ENCODE data around the gene FOXJ2.

FOXJ2 gene

DNA sequence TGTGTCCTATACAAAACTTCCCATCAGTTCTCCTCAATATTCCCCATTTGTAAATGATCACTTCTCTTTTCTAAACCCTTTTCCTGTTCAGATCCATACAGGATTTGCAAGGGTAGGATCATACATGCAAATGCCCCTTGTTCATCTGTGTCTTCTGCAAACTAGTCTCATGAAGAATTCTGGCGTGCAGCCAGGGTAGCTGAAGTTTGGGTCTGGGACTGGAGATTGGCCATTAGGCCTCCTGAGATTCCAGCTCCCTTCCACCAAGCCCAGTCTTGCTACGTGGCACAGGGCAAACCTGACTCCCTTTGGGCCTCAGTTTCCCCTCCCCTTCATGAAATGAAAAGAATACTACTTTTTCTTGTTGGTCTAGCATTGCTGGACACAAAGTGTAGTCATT is 22.3 kb downstream of the FOXJ2 start:
- peaks cover 27 to 57% of the 10 kb centered on the region in 2 experiments for H3K36me3 ChIP-seq (ENCODE audit: control insufficient read depth in 1 of 2, insufficient read depth in 2 of 2, low read depth in 1 of 2, low read length in 2 of 2)
- no peak for DNase-seq
- H3K4me1 ChIP-seq (ENCODE audit: control insufficient read depth, insufficient read depth, low read depth, low read length), result no peaks in the 10 kb centered on the region
- H3K4me2 ChIP-seq (ENCODE audit: low read length, poor library complexity, severe bottlenecking), result no peak overlapping the region
- H3K18ac ChIP-seq (ENCODE audit: low read depth in 1 of 2, low read length in 2 of 2), result no peak overlapping the region
- WGBS, result 100% methylated on average over 2 of the region's 2 CpGs
- no peak overlapping the region for H4K91ac ChIP-seq (ENCODE audit: low read length)
- no peak overlapping the region for H2BK5ac ChIP-seq (ENCODE audit: low read depth, low read length, poor library complexity, severe bottlenecking)
- no peaks in the 10 kb centered on the region for H3K27me3 ChIP-seq (ENCODE audit: control insufficient read depth in 1 of 2, insufficient read depth in 1 of 2, low read length in 2 of 2)
- no peak overlapping the region for H2BK12ac ChIP-seq (ENCODE audit: low read length in 2 of 2)
- no peak overlapping the region for H2BK120ac ChIP-seq (ENCODE audit: low read depth, low read length)
- no peak overlapping the region for H4K8ac ChIP-seq (ENCODE audit: low read length)
- peaks cover 2% of the 10 kb centered on the region for H3K79me1 ChIP-seq (replicated peaks; ENCODE audit: low read length, poor library complexity, severe bottlenecking)
- no peak overlapping the region for H3K27ac ChIP-seq (ENCODE audit: low read length, poor library complexity, severe bottlenecking)
- H3K9me3 ChIP-seq (ENCODE audit: control insufficient read depth, low read length), result no peaks in the 10 kb centered on the region
- H2AFZ ChIP-seq (ENCODE audit: low read depth, low read length), result no peak overlapping the region
- H3K14ac ChIP-seq (ENCODE audit: low read length in 2 of 2), result no peak overlapping the region
- H3K9ac ChIP-seq (ENCODE audit: low read length), result no peak overlapping the region
- H3K23ac ChIP-seq (ENCODE audit: low read length in 2 of 2), result no peak overlapping the region
- no peak overlapping the region for H3K4me3 ChIP-seq (ENCODE audit: insufficient read depth in 1 of 2, low read depth in 1 of 2, low read length in 2 of 2)
- H2BK15ac ChIP-seq (ENCODE audit: low read depth, poor library complexity, severe bottlenecking), result no peak overlapping the region
- no peak overlapping the region for H2AK5ac ChIP-seq (ENCODE audit: low read length, severe bottlenecking)
- no peak overlapping the region for H3K4ac ChIP-seq (ENCODE audit: low read depth in 1 of 2, low read length in 2 of 2)

DNA sequence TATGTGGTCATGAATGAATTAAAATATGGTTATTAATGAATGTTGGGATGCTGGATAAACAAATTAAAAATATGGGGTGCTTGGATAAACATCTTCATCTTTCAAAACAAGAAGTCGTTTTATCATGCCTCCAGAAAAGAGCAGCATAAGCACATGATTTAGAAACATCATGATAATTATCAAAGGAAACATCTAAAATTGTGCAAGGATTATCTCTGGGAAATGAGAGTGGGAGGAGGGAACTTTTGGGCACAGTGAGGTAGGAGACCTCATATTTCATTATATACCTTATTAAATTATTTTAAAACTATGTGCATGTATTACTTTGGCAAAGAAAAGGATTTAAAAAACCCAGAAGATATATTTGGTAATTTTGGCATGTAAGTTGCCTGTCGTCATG is 24.8 kb downstream of the FOXJ2 start:
- no peaks in the 10 kb centered on the region for H3K79me1 ChIP-seq (replicated peaks; ENCODE audit: low read length, poor library complexity, severe bottlenecking)
- H3K9ac ChIP-seq (ENCODE audit: low read length), result peak overlapping the region; percentile 20
- H3K23ac ChIP-seq (ENCODE audit: low read length in 2 of 2), result no peak overlapping the region
- H2BK15ac ChIP-seq (ENCODE audit: low read depth, poor library complexity, severe bottlenecking), result no peak overlapping the region
- H3K27ac ChIP-seq (ENCODE audit: low read length, poor library complexity, severe bottlenecking), result no peak overlapping the region
- H3K9me3 ChIP-seq (ENCODE audit: control insufficient read depth, low read length), result no peaks in the 10 kb centered on the region
- peaks cover 14 to 34% of the 10 kb centered on the region in 2 experiments for H3K36me3 ChIP-seq (ENCODE audit: control insufficient read depth in 1 of 2, insufficient read depth in 2 of 2, low read depth in 1 of 2, low read length in 2 of 2)
- no peak overlapping the region for H2BK12ac ChIP-seq (ENCODE audit: low read length in 2 of 2)
- no peaks in the 10 kb centered on the region for H3K27me3 ChIP-seq (ENCODE audit: control insufficient read depth in 1 of 2, insufficient read depth in 1 of 2, low read length in 2 of 2)
- H2AFZ ChIP-seq (ENCODE audit: low read depth, low read length), result no peak overlapping the region
- H4K8ac ChIP-seq (ENCODE audit: low read length), result no peak overlapping the region
- no peaks in the 10 kb centered on the region for H3K4me1 ChIP-seq (ENCODE audit: control insufficient read depth, insufficient read depth, low read depth, low read length)
- no peak overlapping the region for H3K14ac ChIP-seq (ENCODE audit: low read length in 2 of 2)
- H2BK120ac ChIP-seq (ENCODE audit: low read depth, low read length), result no peak overlapping the region
- H4K91ac ChIP-seq (ENCODE audit: low read length), result no peak overlapping the region
- no peak for DNase-seq
- no peak overlapping the region for H3K4ac ChIP-seq (ENCODE audit: low read depth in 1 of 2, low read length in 2 of 2)
- H2BK5ac ChIP-seq (ENCODE audit: low read depth, low read length, poor library complexity, severe bottlenecking), result no peak overlapping the region
- no peak overlapping the region for H2AK5ac ChIP-seq (ENCODE audit: low read length, severe bottlenecking)
- H3K4me3 ChIP-seq (ENCODE audit: insufficient read depth in 1 of 2, low read depth in 1 of 2, low read length in 2 of 2), result no peak overlapping the region
- H3K18ac ChIP-seq (ENCODE audit: low read depth in 1 of 2, low read length in 2 of 2), result no peak overlapping the region
- WGBS, result 83% methylated on average over 1 of the region's 2 CpGs
- H3K4me2 ChIP-seq (ENCODE audit: low read length, poor library complexity, severe bottlenecking), result no peak overlapping the region

DNA sequence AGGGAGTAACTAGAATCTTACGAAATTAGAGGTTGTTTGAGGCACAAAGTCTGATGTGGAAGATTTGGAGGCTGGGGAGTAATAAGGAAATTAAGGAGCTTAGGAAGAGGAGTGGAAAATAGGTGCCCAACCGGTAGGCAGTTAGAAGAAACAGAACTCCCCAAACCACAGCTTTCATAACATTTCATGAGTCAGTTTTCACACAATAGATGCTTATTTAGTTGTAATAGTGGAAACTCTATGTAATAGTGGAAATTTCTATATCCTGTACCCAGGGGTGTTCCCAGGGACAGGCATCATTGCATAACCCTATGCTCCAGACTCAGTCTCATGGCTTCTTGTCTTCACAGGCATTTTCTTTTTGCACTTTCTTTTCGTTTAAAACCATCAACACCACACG is 25.3 kb downstream of the FOXJ2 start:
- Histone ChIP-seq H3K79me1 (replicated peaks; ENCODE audit: low read length, poor library complexity, severe bottlenecking) (no peaks in the 10 kb centered on the region), H3K36me3 (ENCODE audit: control insufficient read depth in 1 of 2, insufficient read depth in 2 of 2, low read depth in 1 of 2, low read length in 2 of 2) (peaks cover 9 to 29% of the 10 kb centered on the region in 2 experiments), H2BK15ac (ENCODE audit: low read depth, poor library complexity, severe bottlenecking) (no peak overlapping the region), H4K8ac (ENCODE audit: low read length) (no peak overlapping the region), H3K9ac (ENCODE audit: low read length) (peak overlapping the region; percentile 20), H2BK12ac (ENCODE audit: low read length in 2 of 2) (no peak overlapping the region), H3K4ac (ENCODE audit: low read depth in 1 of 2, low read length in 2 of 2) (no peak overlapping the region), H3K23ac (ENCODE audit: low read length in 2 of 2) (no peak overlapping the region), H2AFZ (ENCODE audit: low read depth, low read length) (no peak overlapping the region), H2BK5ac (ENCODE audit: low read depth, low read length, poor library complexity, severe bottlenecking) (no peak overlapping the region), H4K91ac (ENCODE audit: low read length) (no peak overlapping the region), H3K9me3 (ENCODE audit: control insufficient read depth, low read length) (no peaks in the 10 kb centered on the region), H2AK5ac (ENCODE audit: low read length, severe bottlenecking) (no peak overlapping the region), H2BK120ac (ENCODE audit: low read depth, low read length) (no peak overlapping the region), H3K18ac (ENCODE audit: low read depth in 1 of 2, low read length in 2 of 2) (no peak overlapping the region), H3K14ac (ENCODE audit: low read length in 2 of 2) (no peak overlapping the region), H3K4me3 (ENCODE audit: insufficient read depth in 1 of 2, low read depth in 1 of 2, low read length in 2 of 2) (no peak overlapping the region), H3K4me1 (ENCODE audit: control insufficient read depth, insufficient read depth, low read depth, low read length) (no peaks in the 10 kb centered on the region), H3K27me3 (ENCODE audit: control insufficient read depth in 1 of 2, insufficient read depth in 1 of 2, low read length in 2 of 2) (no peaks in the 10 kb centered on the region), H3K4me2 (ENCODE audit: low read length, poor library complexity, severe bottlenecking) (no peak overlapping the region), H3K27ac (ENCODE audit: low read length, poor library complexity, severe bottlenecking) (no peak overlapping the region)
- 92% methylated on average over 2 of the region's 4 CpGs for WGBS
- peak; percentile 94 for DNase-seq

DNA sequence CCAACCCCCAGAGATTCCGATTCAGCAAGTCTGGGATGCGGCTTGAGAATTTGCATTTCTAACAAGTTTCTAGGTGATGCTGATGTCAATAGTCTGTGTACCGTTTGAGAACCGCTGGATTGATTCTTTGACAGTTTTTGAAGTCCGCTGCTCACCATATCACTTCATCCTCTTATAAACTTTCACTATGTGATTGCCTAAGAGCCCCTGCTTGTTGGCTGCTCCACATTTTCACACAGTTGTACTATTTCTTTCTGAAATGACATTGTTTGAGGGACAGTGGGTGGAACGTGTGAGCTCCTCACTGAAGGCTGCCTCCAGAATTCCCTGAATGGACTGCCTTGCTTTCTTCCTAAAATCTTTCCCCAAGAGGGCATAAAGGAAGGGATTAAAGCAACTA is 26.0 kb downstream of the FOXJ2 start:
- Histone ChIP-seq H3K9ac (ENCODE audit: low read length) (no peak overlapping the region), H4K8ac (ENCODE audit: low read length) (no peak overlapping the region), H2BK5ac (ENCODE audit: low read depth, low read length, poor library complexity, severe bottlenecking) (no peak overlapping the region), H2BK15ac (ENCODE audit: low read depth, poor library complexity, severe bottlenecking) (no peak overlapping the region), H3K36me3 (ENCODE audit: control insufficient read depth in 1 of 2, insufficient read depth in 2 of 2, low read depth in 1 of 2, low read length in 2 of 2) (peaks cover 9 to 22% of the 10 kb centered on the region in 2 experiments), H3K4me3 (ENCODE audit: insufficient read depth in 1 of 2, low read depth in 1 of 2, low read length in 2 of 2) (no peak overlapping the region), H3K79me1 (replicated peaks; ENCODE audit: low read length, poor library complexity, severe bottlenecking) (no peaks in the 10 kb centered on the region), H2AK5ac (ENCODE audit: low read length, severe bottlenecking) (no peak overlapping the region), H3K27me3 (ENCODE audit: control insufficient read depth in 1 of 2, insufficient read depth in 1 of 2, low read length in 2 of 2) (no peaks in the 10 kb centered on the region), H3K23ac (ENCODE audit: low read length in 2 of 2) (no peak overlapping the region), H3K4me2 (ENCODE audit: low read length, poor library complexity, severe bottlenecking) (no peak overlapping the region), H3K27ac (ENCODE audit: low read length, poor library complexity, severe bottlenecking) (no peak overlapping the region), H4K91ac (ENCODE audit: low read length) (no peak overlapping the region), H3K14ac (ENCODE audit: low read length in 2 of 2) (no peak overlapping the region), H2AFZ (ENCODE audit: low read depth, low read length) (no peak overlapping the region), H3K4me1 (ENCODE audit: control insufficient read depth, insufficient read depth, low read depth, low read length) (no peaks in the 10 kb centered on the region), H3K9me3 (ENCODE audit: control insufficient read depth, low read length) (no peaks in the 10 kb centered on the region), H3K4ac (ENCODE audit: low read depth in 1 of 2, low read length in 2 of 2) (no peak overlapping the region), H2BK120ac (ENCODE audit: low read depth, low read length) (no peak overlapping the region), H3K18ac (ENCODE audit: low read depth in 1 of 2, low read length in 2 of 2) (no peak overlapping the region), H2BK12ac (ENCODE audit: low read length in 2 of 2) (no peak overlapping the region)
- WGBS, result 81% methylated on average over 6 of the region's 6 CpGs
- no peak for DNase-seq

Data from mesenchymal stem cell (in vitro differentiated cells and primary cell).